ENCODE data around the gene SYTL3.

SYTL3 gene

DNA sequence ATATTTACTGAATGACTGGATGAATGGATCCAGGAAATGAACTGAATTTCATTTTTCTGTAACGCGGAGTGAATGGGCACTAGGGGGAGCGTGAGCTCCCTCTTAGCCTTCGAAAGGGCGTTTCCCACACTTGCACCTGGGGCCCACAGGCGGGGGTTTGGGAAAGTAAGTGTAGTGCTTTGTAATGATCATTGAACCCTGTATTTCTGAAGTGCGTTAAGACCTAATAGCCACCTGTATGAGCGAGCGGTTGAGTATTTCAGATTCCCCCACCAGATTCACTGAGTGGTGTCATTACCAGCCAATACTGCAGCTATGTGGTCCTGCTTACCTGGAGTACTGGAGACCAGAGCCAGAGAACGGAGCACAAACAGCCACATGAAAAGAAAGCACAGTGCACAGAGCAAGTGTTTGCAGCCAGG is 10.5 kb downstream of the SYTL3 start:
- Histone ChIP-seq H3K9ac (ENCODE audit: low read length) (no peak overlapping the region), H3K4me1 (ENCODE audit: insufficient read depth, low read length, severe bottlenecking) (no peaks in the 10 kb centered on the region), H3K4me3 (ENCODE audit: low read depth, low read length, poor library complexity, severe bottlenecking) (no peak overlapping the region), H4K20me1 (ENCODE audit: insufficient read depth, low read length) (no peaks in the 10 kb centered on the region), H3K79me2 (ENCODE audit: insufficient read depth, low read length) (no peaks in the 10 kb centered on the region), H3K9me3 (ENCODE audit: low read length) (no peaks in the 10 kb centered on the region), H3K9me2 (ENCODE audit: low read depth, low read length) (no peaks in the 10 kb centered on the region), H3K4me2 (ENCODE audit: low read length) (no peak overlapping the region), H3F3A (ENCODE audit: insufficient read depth, low read length) (no peaks in the 10 kb centered on the region), H3K27me3 (ENCODE audit: insufficient read depth, low read length) (0 out of 2 replicates have a peak, but pooled peaks cover 8% of the 10 kb centered on the region), H3K27ac (ENCODE audit: low read depth, low read length, poor library complexity, severe bottlenecking) (no peak overlapping the region), H2AFZ (ENCODE audit: low read length) (no peak overlapping the region), H3K36me3 (ENCODE audit: insufficient read depth, low read length) (no peaks in the 10 kb centered on the region)
- TF ChIP-seq, protein P1, sequence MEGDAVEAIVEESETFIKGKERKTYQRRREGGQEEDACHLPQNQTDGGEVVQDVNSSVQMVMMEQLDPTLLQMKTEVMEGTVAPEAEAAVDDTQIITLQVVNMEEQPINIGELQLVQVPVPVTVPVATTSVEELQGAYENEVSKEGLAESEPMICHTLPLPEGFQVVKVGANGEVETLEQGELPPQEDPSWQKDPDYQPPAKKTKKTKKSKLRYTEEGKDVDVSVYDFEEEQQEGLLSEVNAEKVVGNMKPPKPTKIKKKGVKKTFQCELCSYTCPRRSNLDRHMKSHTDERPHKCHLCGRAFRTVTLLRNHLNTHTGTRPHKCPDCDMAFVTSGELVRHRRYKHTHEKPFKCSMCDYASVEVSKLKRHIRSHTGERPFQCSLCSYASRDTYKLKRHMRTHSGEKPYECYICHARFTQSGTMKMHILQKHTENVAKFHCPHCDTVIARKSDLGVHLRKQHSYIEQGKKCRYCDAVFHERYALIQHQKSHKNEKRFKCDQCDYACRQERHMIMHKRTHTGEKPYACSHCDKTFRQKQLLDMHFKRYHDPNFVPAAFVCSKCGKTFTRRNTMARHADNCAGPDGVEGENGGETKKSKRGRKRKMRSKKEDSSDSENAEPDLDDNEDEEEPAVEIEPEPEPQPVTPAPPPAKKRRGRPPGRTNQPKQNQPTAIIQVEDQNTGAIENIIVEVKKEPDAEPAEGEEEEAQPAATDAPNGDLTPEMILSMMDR (IDR thresholded peaks at IDR 0.05; ENCODE audit: low read length), result peak; percentile 82
- no peak for TF ChIP-seq EZH2 (IDR thresholded peaks at IDR 0.05; ENCODE audit: borderline replicate concordance, low read length)

DNA sequence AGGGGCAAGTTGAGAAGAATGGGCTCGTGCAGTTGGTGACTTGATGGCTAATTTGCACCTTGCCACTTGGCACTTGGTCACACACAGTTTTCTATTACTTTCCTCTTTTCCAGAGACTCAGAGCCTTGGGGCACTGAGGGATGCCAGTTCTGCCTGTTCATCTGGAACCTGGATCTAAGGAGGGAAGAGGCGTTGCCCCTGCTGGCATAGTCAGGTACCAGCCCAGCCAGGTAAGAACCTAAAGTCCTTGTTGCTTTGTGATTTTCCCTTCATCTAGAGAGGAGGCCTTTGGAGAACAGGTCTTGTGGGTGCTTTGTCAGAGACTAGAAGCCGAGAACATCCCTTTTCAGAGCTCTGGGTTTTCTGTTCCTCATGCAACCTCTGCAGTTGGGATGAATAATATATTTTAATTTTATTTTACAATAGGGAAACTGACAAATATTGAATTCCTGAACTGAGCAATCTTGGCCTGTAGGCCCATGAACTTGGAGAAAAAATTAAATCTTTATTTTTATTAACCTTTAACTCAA is 11.4 kb downstream of the SYTL3 start:
- no peak overlapping the region for H3K9ac ChIP-seq (ENCODE audit: low read length)
- H2AFZ ChIP-seq (ENCODE audit: low read length), result no peak overlapping the region
- H3K36me3 ChIP-seq (ENCODE audit: insufficient read depth, low read length), result no peaks in the 10 kb centered on the region
- H4K20me1 ChIP-seq (ENCODE audit: insufficient read depth, low read length), result no peaks in the 10 kb centered on the region
- no peaks in the 10 kb centered on the region for H3K9me3 ChIP-seq (ENCODE audit: low read length)
- H3K79me2 ChIP-seq (ENCODE audit: insufficient read depth, low read length), result no peaks in the 10 kb centered on the region
- H3K27ac ChIP-seq (ENCODE audit: low read depth, low read length, poor library complexity, severe bottlenecking), result no peak overlapping the region
- no peak overlapping the region for H3K4me2 ChIP-seq (ENCODE audit: low read length)
- 0 out of 2 replicates have a peak, but pooled peaks cover 8% of the 10 kb centered on the region for H3K27me3 ChIP-seq (ENCODE audit: insufficient read depth, low read length)
- H3K4me3 ChIP-seq (ENCODE audit: low read depth, low read length, poor library complexity, severe bottlenecking), result no peak overlapping the region
- no peak for TF ChIP-seq EZH2 (IDR thresholded peaks at IDR 0.05; ENCODE audit: borderline replicate concordance, low read length)
- TF ChIP-seq, protein P1 (IDR thresholded peaks at IDR 0.05; ENCODE audit: low read length), result no peak
- no peaks in the 10 kb centered on the region for H3F3A ChIP-seq (ENCODE audit: insufficient read depth, low read length)
- H3K9me2 ChIP-seq (ENCODE audit: low read depth, low read length), result no peaks in the 10 kb centered on the region
- no peaks in the 10 kb centered on the region for H3K4me1 ChIP-seq (ENCODE audit: insufficient read depth, low read length, severe bottlenecking)

DNA sequence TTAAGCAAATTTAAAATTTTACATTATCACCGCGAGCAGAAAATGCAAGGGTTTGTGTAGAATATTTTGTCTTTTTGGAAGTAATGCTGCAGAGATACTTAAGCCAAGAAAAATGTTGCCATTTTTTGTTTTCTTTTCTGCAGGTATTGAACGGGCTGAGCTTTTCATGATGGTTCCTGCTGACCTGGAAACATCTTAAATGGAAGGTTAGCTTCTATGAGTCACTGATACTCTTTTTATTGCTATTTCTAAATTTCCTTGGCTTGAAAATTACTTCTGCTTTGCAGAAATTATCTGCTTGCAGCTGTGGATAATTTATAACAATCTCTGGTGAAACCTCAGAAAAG is 12.7 kb downstream of the SYTL3 start:
- H3K9me3 ChIP-seq (ENCODE audit: low read length), result no peaks in the 10 kb centered on the region
- H3K9me2 ChIP-seq (ENCODE audit: low read depth, low read length), result no peaks in the 10 kb centered on the region
- H4K20me1 ChIP-seq (ENCODE audit: insufficient read depth, low read length), result no peaks in the 10 kb centered on the region
- H3K4me3 ChIP-seq (ENCODE audit: low read depth, low read length, poor library complexity, severe bottlenecking), result no peak overlapping the region
- no peaks in the 10 kb centered on the region for H3K36me3 ChIP-seq (ENCODE audit: insufficient read depth, low read length)
- no peak overlapping the region for H3K9ac ChIP-seq (ENCODE audit: low read length)
- no peaks in the 10 kb centered on the region for H3K4me1 ChIP-seq (ENCODE audit: insufficient read depth, low read length, severe bottlenecking)
- H3F3A ChIP-seq (ENCODE audit: insufficient read depth, low read length), result no peaks in the 10 kb centered on the region
- no peak overlapping the region for H3K27ac ChIP-seq (ENCODE audit: low read depth, low read length, poor library complexity, severe bottlenecking)
- no peak overlapping the region for H3K4me2 ChIP-seq (ENCODE audit: low read length)
- 0 out of 2 replicates have a peak, but pooled peaks cover 12% of the 10 kb centered on the region for H3K27me3 ChIP-seq (ENCODE audit: insufficient read depth, low read length)
- no peak for TF ChIP-seq EZH2 (IDR thresholded peaks at IDR 0.05; ENCODE audit: borderline replicate concordance, low read length)
- TF ChIP-seq, protein P1 (IDR thresholded peaks at IDR 0.05; ENCODE audit: low read length), result no peak
- no peaks in the 10 kb centered on the region for H3K79me2 ChIP-seq (ENCODE audit: insufficient read depth, low read length)
- no peak overlapping the region for H2AFZ ChIP-seq (ENCODE audit: low read length)
